HG03469 (cell line): ENCODE measurements around the gene ZYG11B.
"Not testable (repeated sequence)": the region's sequence is repeated elsewhere in the genome, so short reads cannot be mapped to it uniquely, and the experiment has no call there.

Experiments
- ATAC-seq: cut with Tn5 transposase; IDR thresholded peaks from one replicate; pipeline ENCODE4 v1.9.1; 2021; ENCODE audit warnings: mild to moderate bottlenecking, moderate library complexity, moderate number of reproducible peaks; ENCODE audit not compliant: unreplicated experiment

Gene ZYG11B

DNA sequence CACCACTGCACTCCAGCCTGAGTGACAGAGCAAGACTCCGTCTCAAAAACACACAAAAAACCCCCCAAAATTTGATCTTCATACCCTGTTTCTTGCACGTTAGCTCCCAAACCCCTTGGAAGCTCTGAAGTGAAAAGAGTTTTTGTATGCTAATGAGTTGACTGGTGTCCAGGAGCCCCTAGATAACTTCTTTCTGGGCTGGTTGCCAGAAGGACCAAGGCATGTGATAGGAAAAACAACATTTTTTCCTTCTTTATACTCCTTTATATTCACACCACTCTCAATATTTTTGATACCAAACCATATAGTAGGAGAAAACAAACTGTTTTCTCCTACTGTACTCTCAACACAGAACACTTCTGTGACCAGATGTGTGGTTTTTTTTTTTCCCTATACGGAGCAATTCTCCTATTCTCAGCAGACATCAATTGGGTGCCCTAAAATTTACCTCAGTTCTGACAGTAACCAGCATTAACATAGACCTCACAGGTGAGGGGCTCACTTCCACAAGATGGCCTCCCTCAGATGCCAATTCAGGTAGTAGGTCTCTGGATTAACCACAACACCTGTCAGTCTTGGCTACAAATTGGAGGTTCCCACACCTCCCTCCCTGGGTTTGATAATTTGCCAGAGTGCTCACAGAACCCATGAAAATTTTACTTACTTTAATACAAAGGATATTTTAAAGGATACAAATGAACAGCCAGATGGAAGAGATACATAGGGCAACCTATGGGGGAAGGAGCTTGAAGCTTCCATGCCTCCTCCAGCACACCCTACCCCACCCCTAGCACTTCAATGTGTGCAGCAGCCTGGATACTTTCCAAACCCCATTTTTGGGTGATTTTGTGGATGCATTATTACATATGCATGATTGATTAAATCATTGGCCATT is 25.6 kb downstream of the ZYG11B start:
- no peak for ATAC-seq

DNA sequence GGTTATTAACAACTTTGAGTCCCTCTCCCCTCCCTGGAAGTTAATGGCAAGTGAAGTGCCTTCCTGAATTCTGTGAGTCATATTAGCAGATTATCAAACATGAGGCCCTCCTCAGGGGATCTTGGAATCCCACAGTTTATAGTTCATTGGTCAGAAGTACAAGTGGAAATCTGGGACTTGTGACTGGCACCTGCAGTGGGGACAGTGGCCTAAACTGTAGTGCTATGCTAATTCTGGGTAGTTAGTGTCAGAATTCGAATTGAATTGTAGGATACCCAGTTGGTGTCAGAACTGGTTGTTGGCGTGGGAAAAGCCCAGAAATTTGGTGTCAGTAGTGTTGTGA is 26.2 kb downstream of the ZYG11B start:
- no peak for ATAC-seq

DNA sequence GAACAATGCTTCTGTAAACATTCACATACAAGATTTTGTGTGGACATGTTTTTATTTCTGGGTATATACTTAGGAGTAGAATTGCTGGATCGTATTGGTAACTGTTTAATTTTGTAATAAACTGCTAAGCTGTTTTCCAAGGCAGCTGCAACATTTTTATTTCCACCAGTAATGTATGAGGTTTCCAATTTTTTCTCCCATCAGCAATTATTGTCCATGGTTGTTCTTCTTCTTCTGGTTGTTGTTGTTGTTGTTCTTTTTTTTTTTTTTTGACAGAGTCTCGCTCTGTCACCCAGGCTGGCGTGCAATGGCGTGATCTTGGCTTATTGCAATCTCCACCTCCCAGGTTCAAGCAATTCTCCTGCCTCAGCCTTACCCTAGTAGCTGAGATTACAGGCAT is 26.9 kb downstream of the ZYG11B start:
- no peak for ATAC-seq

DNA sequence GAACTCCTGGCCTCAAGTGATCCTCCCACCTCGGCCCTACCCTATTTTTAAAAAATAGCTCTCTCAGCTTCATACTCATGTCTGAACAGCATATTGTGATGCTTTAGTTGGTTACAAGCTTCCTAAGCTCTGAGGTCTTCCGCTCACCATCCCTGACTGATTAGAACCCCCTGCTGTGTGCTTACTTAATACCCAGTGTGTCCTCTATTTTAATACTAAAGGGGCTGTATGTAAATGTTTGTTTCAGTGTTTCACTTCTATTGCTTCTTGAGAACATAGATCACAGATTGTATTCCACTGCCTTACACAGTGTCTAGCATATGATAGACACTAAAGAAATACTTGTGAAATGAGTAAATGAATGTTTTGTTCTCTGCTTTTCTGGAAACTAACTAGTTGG is 29.8 kb downstream of the ZYG11B start:
- ATAC-seq = no peak

DNA sequence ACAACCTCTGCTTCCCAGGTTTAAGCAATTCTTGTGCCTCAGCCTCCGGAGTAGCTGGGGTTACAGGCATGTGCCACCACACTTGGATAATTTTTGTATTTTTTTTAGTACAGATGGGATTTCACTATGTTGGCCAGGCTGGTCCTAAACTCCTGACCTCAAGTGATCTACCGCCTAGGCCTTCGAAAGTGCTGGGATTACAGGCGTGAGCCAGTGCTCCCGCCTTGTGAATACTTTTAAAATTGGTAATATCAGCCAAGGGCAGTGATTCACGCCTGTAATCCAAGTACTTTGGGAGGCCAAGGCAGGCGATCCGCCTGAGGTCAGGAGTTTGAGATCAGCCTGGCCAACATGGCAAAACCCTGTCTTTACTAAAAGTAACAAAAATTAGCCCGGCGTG is 33.7 kb downstream of the ZYG11B start:
- ATAC-seq = no peak

DNA sequence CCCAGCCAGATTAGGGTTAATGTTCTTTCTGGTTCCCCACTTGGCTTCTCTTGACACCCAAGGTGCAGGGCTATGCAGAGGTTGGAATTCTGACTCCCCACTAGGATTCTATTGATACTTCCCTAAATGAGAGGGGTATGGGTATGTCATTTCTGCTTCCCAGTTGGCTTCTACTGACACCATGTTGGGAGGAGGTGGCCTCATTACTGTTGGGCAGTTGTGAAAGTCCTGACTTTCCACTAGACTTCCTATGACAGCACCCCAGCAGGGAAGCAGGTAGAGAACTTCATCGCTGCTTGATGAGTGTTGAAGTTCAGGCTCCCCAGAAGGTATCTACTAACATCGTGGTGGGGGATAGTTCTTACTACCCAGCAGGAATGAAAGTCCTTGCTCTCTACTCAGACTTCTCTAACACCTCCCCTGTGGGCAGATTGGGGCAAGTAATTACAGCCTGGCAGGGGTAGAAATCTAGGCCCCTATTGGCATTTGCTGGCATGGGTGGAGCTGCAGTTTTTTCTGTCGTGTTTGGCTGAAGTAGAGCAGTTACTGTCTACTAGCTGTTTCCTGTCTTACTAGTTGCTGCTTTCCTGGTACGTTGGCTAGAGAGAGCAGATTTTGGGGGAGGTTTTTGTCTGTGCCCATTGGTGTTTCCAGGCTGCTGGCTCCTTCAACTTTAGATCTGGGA is 41.5 kb downstream of the ZYG11B start:
- ATAC-seq = no peak

DNA sequence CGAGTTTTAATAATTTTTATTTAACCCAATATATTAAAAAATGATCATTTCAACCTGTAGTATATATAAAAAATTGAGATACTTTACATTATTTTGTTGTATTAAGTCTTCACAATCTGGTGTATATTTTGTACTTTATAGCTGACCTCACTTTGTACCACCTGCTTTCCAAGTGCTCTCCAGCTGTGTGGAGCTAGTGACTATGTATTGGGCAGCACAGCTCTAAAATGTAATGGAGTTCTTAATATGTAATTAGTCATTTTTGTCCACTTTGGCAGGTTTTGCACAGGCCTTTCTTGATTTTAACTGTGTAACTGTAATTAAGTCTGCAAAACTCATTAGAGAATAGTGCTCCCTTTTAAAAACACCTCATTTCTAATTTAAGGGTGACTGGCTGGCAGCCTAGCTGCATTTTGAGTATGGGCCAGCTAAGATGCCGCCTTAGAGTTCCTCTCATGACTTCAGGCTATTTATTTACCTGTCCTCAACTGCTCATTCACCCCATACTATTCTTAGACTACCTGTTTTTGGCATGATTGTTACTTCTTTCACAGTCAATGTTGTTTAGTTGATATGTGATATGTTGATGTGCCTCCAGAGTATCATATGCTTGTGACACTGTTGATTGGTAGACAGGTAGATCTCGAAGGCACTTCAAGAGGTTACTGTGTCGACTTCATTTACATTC is 43.2 kb downstream of the ZYG11B start:
- ATAC-seq = no peak

DNA sequence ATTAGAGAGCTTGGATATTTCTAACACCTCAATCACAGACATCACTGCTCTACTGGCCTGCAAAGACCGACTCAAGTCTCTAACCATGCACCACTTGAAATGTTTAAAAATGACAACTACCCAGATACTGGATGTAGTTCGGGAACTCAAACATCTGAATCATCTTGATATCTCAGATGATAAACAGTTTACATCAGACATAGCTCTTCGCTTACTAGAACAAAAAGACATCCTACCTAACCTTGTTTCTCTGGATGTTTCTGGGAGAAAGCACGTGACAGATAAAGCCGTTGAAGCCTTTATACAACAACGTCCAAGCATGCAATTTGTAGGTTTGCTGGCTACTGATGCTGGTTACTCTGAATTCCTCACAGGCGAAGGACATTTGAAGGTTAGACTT is 45.1 kb downstream of the ZYG11B start:
- ATAC-seq = no peak

DNA sequence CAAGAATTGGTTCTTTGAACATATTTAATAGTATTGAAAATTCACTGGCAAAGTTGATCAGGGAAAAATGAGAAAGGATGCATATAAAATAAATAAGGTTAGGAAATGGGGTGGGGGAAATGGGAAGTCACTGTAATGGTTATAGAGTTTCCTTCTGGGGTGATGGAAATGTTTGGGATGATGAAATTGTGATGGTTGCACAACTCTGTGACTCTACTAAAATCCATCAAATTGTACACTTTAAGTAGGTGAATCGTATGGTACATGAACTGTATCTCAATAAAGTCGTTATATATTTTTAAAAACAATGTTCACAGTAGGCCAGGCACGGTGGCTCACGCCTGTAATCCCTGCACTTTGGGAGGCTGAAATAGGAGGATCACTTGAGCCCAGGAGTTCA is 59.9 kb downstream of the ZYG11B start:
- ATAC-seq = no peak

DNA sequence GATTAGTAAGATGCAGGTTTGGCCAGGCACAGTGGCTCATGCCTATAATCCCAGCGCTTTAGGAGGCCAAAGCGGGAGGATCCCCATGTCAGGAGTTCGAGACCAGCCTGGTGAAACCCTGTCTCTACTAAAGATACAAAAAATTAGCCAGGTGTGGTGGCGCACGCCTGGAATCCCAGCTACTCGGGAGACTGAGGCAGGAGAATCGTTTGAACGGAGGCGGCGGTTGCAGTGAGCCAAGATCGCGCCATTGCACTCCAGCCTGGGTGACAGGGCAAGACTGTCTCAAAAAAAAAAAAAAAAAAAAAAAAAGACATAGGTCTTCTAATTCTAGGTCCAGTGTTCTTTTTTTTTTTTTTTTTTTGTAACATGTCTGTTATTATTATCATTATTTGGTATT is 64.2 kb downstream of the ZYG11B start:
- not testable (repeated sequence) for ATAC-seq

DNA sequence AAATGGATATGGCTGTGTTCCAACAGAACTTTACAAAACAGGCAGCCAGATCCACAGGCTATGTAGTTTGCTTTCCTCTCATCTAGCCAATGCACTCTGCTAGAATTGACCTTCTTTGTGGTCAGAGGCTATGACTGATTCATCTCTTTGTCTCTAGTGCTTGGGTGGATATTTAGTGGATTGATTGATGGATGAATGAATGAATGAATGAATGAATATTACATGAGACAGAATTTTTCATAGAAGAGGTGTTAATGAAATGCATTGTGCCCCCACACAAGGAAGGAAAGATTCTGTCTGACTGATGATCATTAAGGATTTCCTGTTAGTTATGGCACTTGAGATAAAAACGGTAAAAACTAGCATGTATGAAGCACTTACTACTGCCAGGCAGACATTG is 65.8 kb downstream of the ZYG11B start:
- ATAC-seq = no peak

DNA sequence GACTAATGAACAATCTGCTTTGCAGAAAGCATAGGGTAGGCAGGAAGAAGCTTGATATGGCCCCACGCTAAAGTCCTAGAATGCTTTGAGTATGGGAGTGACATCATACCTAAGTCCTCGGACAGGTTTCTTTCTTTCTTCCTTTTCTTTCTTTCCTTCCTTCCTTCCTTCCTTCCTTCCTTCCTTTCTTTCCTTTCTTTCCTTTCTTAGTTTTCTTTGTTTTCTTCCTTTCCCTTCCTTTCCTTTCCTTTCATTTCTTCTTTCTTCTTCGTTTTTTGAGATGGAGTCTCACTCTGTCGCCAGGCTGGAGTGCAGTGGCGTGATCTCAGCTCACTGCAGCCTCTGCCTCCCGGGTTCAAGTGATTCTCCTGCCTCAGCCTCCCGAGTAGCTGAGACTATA is 67.5 kb downstream of the ZYG11B start:
- ATAC-seq = not testable (repeated sequence)

DNA sequence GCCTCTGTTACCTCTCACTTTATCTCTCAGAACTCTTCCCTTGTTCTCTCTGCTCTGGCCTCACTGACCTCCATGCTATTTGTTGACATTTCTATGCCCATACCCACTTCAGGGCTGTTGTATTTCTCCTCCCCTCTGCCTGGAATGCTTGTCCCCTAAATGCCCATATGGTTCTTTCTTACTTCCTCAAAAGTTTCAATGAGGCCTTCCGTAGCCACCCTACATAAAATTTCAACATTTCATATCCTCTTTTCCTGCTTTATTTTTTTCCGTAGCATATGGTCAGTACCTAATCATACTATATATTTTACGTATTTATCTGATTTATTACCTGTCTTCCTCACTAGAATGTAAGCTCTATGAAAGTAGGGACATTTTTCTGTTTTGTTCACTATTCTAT is 69.2 kb downstream of the ZYG11B start:
- no peak for ATAC-seq

DNA sequence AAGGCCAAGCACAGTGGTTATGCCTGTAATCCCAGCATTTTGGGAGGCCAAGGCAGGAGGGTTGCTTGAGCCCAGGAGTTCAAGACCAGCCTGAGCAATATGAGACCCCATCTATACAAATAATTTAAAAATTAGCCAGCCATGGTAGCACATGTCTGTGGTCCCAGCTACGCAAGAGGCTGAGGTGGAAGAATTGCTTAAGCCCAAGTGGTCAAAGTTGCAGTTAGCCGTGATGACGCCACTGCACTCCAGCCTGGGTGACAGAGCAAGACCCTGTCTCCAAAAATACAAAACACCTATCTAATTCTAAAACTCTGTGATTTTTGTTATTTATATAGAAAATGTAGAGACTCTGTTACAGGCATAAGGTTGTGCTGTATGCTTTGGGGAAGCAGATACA is 72.1 kb downstream of the ZYG11B start:
- no peak for ATAC-seq

DNA sequence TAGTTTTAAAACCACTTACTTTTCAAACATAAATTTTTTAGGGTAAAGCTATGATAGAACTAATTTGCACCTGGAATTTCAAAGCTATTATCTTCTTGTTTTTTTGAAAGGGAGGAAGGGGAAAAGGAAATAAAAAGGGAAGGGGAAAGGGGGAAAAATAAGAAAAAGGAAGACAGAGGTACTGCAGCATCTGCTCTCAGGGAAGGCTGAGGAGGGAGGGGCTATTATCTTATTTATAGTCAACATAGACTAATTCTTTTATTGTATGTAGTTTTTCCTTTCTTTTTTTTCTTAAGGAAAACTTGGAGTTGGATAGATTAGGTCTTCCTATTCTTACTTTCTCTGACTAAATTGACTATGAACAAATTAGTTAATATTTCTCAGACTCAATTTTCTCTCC is 74.8 kb downstream of the ZYG11B start:
- no peak for ATAC-seq

DNA sequence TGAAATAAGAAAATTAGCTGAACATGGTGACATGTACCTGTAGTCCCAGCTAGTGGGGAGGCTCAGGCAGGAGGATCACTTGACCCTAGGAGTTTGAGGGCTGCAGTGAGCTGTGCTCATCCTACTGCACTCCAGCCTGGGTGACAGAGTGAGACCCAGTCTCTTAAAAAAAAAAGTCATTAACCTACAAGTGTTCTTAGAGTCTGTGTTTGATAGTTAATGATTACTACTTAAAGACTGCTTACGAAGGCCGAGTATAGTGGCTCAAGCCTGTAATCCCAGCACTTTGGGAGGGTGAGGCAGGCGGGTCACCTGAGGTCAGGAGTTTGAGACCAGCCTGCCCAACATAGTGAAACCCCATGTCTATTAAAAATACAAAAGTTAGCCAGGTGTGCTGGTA is 77.8 kb downstream of the ZYG11B start:
- ATAC-seq = not testable (repeated sequence)

DNA sequence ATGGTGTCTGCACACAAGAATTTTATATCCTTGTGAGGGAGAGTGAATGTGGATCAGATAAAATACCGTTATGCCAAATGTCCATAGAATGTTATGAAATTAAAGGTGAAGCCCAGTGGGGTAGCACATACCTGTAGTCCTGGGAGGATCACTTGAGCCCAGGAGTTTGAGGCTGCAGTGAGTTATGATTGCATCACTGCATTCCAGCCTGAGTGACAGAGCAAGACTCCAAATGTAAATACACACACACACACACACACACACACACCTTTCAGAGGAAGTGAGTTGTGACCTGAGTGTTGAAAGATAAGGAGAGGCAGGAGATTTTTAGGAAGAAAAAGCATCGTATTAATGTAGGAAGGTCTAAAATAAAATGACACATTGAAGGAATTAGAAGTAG is 88.2 kb downstream of the ZYG11B start:
- no peak for ATAC-seq

DNA sequence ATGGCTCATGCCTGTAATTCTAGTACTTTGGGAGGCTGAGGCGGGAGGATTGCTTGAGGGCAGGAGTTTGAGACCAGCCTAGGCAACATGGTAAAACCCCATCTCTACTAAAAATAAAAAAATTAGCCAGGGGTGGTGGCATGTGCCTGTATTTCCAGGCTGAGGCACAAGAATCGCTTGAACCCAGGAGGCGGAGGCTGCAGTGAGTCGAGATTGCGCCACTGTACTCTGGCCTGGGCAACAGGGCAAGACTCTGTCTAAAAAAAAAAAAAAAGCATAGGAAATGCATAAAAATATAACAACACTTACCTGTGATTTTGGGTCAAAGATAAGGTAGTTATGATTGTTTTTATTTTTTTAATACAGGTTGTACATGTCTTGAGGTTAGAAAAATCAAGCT is 94.6 kb downstream of the ZYG11B start:
- not testable (repeated sequence) for ATAC-seq

DNA sequence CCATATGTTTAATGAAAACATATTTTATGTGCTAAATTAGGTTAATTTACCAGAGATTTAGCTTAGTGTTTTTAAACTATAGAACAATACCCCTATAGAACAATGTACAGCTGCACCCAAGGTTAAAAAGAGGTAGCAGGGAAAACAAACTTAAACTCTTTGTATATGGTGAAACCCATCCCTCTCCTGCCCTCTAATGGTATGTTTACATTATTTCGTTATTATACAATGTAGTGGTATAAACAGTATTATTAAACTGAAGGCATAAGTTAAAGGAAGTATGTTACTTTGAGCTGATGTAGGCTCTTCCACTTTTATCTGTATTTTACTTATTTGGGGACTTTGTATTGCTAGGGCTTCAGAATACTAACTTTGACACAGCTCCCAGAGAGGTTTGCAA is 99.6 kb downstream of the ZYG11B start:
- ATAC-seq = no peak

DNA sequence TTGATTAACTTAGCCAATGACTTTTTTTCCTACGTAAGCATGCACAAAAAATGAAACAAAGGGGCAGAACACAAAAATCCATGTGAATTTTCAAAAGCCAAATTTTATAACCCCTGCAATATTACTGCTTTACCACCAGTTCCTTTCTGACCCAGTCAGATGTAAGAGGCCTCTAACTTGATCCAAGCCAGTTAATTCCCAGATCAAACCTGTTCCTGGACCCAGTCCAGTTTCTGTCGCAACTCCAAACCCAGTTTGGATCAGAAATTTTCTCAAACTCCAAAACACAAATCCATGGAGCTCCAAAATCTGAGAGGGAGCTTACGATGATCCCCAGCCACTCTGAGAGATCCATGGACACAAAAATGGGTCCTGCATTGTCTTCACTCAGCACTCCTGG is 108.5 kb downstream of the ZYG11B start:
- ATAC-seq = no peak

DNA sequence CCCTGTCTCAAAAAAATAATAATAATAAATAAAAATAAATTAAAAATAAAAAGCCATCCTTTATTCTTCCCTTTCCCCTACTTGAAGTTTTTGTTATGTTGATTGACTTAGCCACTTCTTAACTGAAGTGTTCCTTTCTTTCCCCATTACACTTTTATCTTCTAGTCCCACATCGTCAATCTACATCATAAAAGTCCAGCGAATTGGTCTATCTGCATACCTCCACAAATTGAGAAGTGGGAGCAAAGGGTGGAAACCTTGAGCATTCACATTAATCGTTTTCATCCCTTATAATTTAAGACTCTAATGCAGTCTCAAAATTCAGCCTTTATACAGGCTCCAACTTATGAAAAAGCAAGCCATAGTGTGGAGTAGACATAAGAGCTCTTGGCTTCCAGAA is 109.8 kb downstream of the ZYG11B start:
- no peak for ATAC-seq

DNA sequence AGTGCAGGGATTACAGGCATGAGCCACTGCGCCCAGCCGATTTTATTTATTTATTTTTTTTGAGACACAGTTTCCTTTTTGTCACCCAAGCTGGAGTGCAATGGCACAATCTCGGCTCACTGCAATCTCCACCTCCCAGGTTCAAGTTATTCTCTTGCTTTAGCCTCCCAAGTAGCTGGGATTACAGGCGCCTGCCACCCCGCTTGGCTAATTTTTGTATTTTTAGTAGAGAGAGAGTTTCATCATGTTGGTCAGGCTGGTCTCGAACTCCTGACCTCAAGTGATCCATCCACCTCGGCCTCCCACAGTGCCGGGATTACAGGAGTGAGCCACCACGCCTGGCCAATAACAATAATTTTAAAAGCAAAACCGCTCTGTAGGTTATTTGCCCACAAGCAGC is 112.9 kb downstream of the ZYG11B start:
- not testable (repeated sequence) for ATAC-seq
